Keratinocyte (primary cell): ENCODE results near the gene HPCAL1.

Experiments
- CTCF ChIP-seq, 3 experiments: IDR thresholded peaks in 1 of 3; conservative IDR thresholded peaks in 1 of 3; optimal IDR thresholded peaks in 1 of 3; 2 replicates in 2 of 3; 3 replicates in 1 of 3; pipeline versions ENCODE3 to v1.5.1; 2011; ENCODE audit warnings: low read length in 3 of 3, mild to moderate bottlenecking in 3 of 3, moderate library complexity in 2 of 3, control low read depth in 1 of 3, inconsistent platforms in 1 of 3; ENCODE audit not compliant: insufficient read depth in 2 of 3; ENCODE audit errors: extremely low read depth in 1 of 3
- EZH2 ChIP-seq: IDR thresholded peaks from one replicate; pipeline ENCODE4 v1.6.1; 2012; ENCODE audit warnings: inconsistent platforms, mild to moderate bottlenecking, low read length, moderate library complexity

GRCh38 chr2:10388954-10389560 is 86.4 kb downstream of the HPCAL1 start:
- no peak for TF ChIP-seq CTCF (optimal IDR thresholded peaks at IDR 0.05 in 1 of 3, IDR thresholded peaks at IDR 0.05 in 1 of 3, conservative IDR thresholded peaks at IDR 0.05 in 1 of 3; ENCODE audit: extremely low read depth in 1 of 3, insufficient read depth in 2 of 3, low read length in 3 of 3)
- TF ChIP-seq EZH2 = no peak
